Ectodermal cell (in vitro differentiated cells): Measurements from ENCODE around the gene ESR1.
"Not testable (repeated sequence)": the region's sequence is repeated elsewhere in the genome, so short reads cannot be mapped to it uniquely, and the experiment has no call there.

Source experiments
- H3K27ac ChIP-seq: 2 replicates; pipeline ENCODE4 v1.7.0; 2013; ENCODE audit warnings: mild to moderate bottlenecking, low read depth, low read length; ENCODE audit not compliant: insufficient read depth, poor library complexity, severe bottlenecking
- H3K27me3 ChIP-seq: 2 replicates; pipeline ENCODE4 v1.7.0; 2013; ENCODE audit warnings: mild to moderate bottlenecking, low read length; ENCODE audit not compliant: insufficient read depth, control insufficient read depth, poor library complexity, severe bottlenecking
- H3K36me3 ChIP-seq: one replicate; pipeline ENCODE4 v1.7.0; 2013; ENCODE audit warnings: low read length; ENCODE audit not compliant: control insufficient read depth, insufficient read depth
- H3K4me1 ChIP-seq: one replicate; pipeline ENCODE4 v1.7.0; 2013; ENCODE audit warnings: low read length; ENCODE audit not compliant: control insufficient read depth, insufficient read depth
- H3K4me3 ChIP-seq: 2 replicates; pipeline ENCODE4 v1.7.0; 2013; ENCODE audit warnings: low read depth, low read length, control low read depth; ENCODE audit not compliant: insufficient read depth
- H3K9me3 ChIP-seq: 2 replicates; pipeline ENCODE4 v1.7.0; 2013; ENCODE audit warnings: mild to moderate bottlenecking, low read length, moderate library complexity; ENCODE audit not compliant: control insufficient read depth
- WGBS, 2 experiments: methylation state at CpG; one replicate each; pipeline ENCODE4 v1.1.7; 2013; ENCODE audit warnings: missing lambda C conversion rate in 2 of 2; 5-methylcytosine and 5-hydroxymethylcytosine counted together

ESR1 gene

GRCh38 chr6:151858294-151858693 lies 50.8 kb downstream of the ESR1 start:
- no peak overlapping the region for H3K27ac ChIP-seq
- no peaks in the 10 kb centered on the region for H3K27me3 ChIP-seq
- no peaks in the 10 kb centered on the region for H3K36me3 ChIP-seq
- H3K4me1 ChIP-seq, result no peaks in the 10 kb centered on the region
- H3K4me3 ChIP-seq, result no peak overlapping the region
- 94% methylated on average over 1 of the region's 2 CpGs for WGBS, 2 experiments
- no peaks in the 10 kb centered on the region for H3K9me3 ChIP-seq

GRCh38 chr6:151862461-151862860 lies 55.0 kb downstream of the ESR1 start:
- 92 to 95% methylated on average over 3 of the region's 3 CpGs for WGBS, 2 experiments
- Histone ChIP-seq H3K9me3 (no peaks in the 10 kb centered on the region), H3K27ac (no peak overlapping the region), H3K4me3 (no peak overlapping the region), H3K36me3 (no peaks in the 10 kb centered on the region), H3K4me1 (no peaks in the 10 kb centered on the region), H3K27me3 (no peaks in the 10 kb centered on the region)

DNA sequence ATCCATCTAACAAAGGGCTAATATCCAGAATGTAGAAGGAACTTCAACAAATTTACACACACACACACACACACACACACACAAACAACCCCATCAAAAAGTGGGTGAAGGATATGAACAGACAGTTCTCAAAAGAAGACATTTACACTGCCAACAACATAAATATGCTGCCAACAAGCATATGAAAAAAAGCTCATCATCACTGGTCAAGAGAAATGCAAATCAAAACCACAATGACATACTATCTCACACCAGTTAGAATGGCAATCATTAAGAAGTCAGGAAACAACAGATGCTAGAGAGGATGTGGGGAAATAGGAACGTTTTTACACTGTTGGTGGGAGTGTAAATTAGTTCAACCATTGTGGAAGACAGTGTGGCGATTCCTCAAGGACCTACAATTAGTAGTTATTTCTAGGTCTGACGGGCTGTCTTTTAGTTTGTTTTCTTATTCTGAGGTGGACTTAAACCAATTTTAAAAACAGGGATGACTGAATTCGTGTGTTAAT lies 59.9 kb downstream of the ESR1 start:
- WGBS, 2 experiments, result 76 to 85% methylated on average over 4 of the region's 4 CpGs
- H3K27ac ChIP-seq, H3K4me1 ChIP-seq, H3K27me3 ChIP-seq, H3K9me3 ChIP-seq, H3K4me3 ChIP-seq, H3K36me3 ChIP-seq: not testable (repeated sequence)

DNA sequence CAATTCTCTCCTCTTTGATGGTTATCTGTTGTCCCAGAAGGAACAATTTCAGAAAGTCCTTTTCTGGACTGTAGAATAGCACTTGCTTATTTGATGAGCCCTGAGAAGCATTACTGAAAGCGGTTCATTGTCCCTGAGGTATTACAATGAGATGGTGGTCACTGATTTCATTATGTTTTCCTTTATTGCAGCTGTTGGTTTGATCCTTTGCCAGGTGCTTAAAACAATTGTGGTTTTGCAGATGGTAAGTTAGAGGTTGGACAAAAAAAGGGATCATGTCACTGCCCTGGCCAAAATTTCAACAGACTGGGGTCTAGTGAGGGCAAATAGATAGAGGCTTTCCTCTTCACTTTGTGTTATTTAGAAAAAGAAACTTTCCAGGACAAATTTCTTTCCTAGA lies 61.9 kb downstream of the ESR1 start:
- WGBS, 2 experiments, result 87 to 94% methylated on average over 1 of the region's 1 CpG
- H3K27me3 ChIP-seq, result no peaks in the 10 kb centered on the region
- no peaks in the 10 kb centered on the region for H3K9me3 ChIP-seq
- H3K4me1 ChIP-seq, result no peaks in the 10 kb centered on the region
- no peak overlapping the region for H3K27ac ChIP-seq
- no peak overlapping the region for H3K4me3 ChIP-seq
- H3K36me3 ChIP-seq, result no peaks in the 10 kb centered on the region

DNA sequence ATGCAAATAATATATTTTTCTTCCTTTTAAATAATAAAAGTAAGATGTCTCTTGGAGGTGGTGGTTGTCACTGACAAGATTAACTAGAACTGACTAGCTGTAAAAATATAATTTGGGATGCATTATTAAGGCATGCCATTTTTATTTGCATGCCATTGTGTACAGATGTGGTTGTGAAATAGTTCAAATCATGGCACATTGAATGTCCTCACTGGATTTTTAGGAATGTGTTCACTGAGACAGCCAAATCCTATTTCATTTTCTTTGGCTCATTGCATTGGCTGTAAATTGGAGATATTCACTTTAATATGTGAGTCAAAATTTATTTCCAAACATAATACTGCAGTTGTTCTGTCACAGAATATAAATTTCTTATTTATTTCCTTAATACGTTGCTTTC lies 62.3 kb downstream of the ESR1 start:
- Histone ChIP-seq H3K4me3 (no peak overlapping the region), H3K36me3 (no peaks in the 10 kb centered on the region), H3K9me3 (no peaks in the 10 kb centered on the region), H3K27me3 (no peaks in the 10 kb centered on the region), H3K4me1 (no peaks in the 10 kb centered on the region), H3K27ac (no peak overlapping the region)
- WGBS, 2 experiments, result no CpG with 5 or more reads among the region's 1 CpG

- Histone ChIP-seq H3K27ac (no peak overlapping the region), H3K4me1 (no peaks in the 10 kb centered on the region), H3K4me3 (no peak overlapping the region), H3K9me3 (no peaks in the 10 kb centered on the region), H3K36me3 (no peaks in the 10 kb centered on the region), H3K27me3 (no peaks in the 10 kb centered on the region)
- 95 to 100% methylated on average over 2 of the region's 2 CpGs for WGBS, 2 experiments
Observed at GRCh38 chr6:151870375-151870774, 62.9 kb downstream of the ESR1 start.

- Histone ChIP-seq H3K4me1 (no peaks in the 10 kb centered on the region), H3K36me3 (no peaks in the 10 kb centered on the region), H3K9me3 (no peaks in the 10 kb centered on the region), H3K27ac (no peak overlapping the region), H3K4me3 (no peak overlapping the region), H3K27me3 (no peaks in the 10 kb centered on the region)
- 0% methylated on average over 1 of the region's 1 CpG for WGBS, 2 experiments
Observed at GRCh38 chr6:151875524-151875923, 68.0 kb downstream of the ESR1 start.

GRCh38 chr6:151876122-151876521 lies 68.6 kb downstream of the ESR1 start:
- WGBS, 2 experiments, result 93 to 96% methylated on average over 6 of the region's 6 CpGs
- H3K36me3 ChIP-seq, result no peaks in the 10 kb centered on the region

GRCh38 chr6:151877458-151877857 lies 70.0 kb downstream of the ESR1 start:
- H3K27ac ChIP-seq, result no peak overlapping the region
- no peaks in the 10 kb centered on the region for H3K4me1 ChIP-seq
- no peaks in the 10 kb centered on the region for H3K27me3 ChIP-seq
- H3K4me3 ChIP-seq, result no peak overlapping the region
- H3K36me3 ChIP-seq, result no peaks in the 10 kb centered on the region
- H3K9me3 ChIP-seq, result no peaks in the 10 kb centered on the region
- 82 to 94% methylated on average over 1 to 3 of the region's 3 CpGs for WGBS, 2 experiments

More at GRCh38 chr6:151876122-151876521, 68.6 kb downstream of the ESR1 start:
- H3K4me3 ChIP-seq, result no peak overlapping the region
- H3K9me3 ChIP-seq, result no peaks in the 10 kb centered on the region
- no peaks in the 10 kb centered on the region for H3K4me1 ChIP-seq
- no peak overlapping the region for H3K27ac ChIP-seq
- H3K27me3 ChIP-seq, result no peaks in the 10 kb centered on the region

- H3K4me1 ChIP-seq, result no peaks in the 10 kb centered on the region
- H3K9me3 ChIP-seq, result no peaks in the 10 kb centered on the region
- no peak overlapping the region for H3K27ac ChIP-seq
- no peak overlapping the region for H3K4me3 ChIP-seq
- no peaks in the 10 kb centered on the region for H3K27me3 ChIP-seq
- H3K36me3 ChIP-seq, result no peaks in the 10 kb centered on the region
- 88% methylated on average over 1 of the region's 1 CpG for WGBS, 2 experiments
Observed at GRCh38 chr6:151881231-151881630, 73.7 kb downstream of the ESR1 start.

DNA sequence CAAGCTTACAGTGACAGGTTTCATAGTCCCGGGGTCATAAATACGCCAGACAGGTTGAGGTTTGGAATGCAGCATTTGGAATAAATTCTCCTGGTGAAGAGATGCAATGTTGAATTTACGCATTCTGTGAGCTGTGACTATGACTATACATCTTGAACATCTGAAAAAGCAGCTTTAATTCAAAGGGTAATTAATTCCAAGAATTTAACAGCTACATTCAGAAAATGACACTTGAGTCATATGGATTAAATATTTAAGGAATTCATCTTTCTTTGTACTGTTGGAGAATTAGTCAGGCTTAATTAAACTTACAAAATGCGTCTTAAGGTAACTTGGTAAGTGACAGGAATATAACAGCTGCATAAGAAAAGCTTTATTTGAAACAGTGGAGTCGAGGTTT lies 74.7 kb downstream of the ESR1 start:
- no peak overlapping the region for H3K27ac ChIP-seq
- no peaks in the 10 kb centered on the region for H3K36me3 ChIP-seq
- H3K9me3 ChIP-seq, result no peaks in the 10 kb centered on the region
- no peaks in the 10 kb centered on the region for H3K27me3 ChIP-seq
- 94 to 96% methylated on average over 5 of the region's 5 CpGs for WGBS, 2 experiments
- H3K4me1 ChIP-seq, result no peaks in the 10 kb centered on the region
- H3K4me3 ChIP-seq, result no peak overlapping the region
